HG02938 (cell line): ENCODE results near the gene FLRT2.

Experiments used
- ATAC-seq: cut with Tn5 transposase; IDR thresholded peaks from one replicate; pipeline ENCODE4 v1.9.1; 2021; ENCODE audit warnings: mild to moderate bottlenecking, moderate library complexity; ENCODE audit not compliant: unreplicated experiment

Gene FLRT2

GRCh38 chr14:85562630-85563029 lies 32.7 kb downstream of the FLRT2 start:
- no peak for ATAC-seq

GRCh38 chr14:85564841-85565527 lies 35.0 kb downstream of the FLRT2 start:
- ATAC-seq = no peak

GRCh38 chr14:85565862-85566296 lies 35.9 kb downstream of the FLRT2 start:
- no peak for ATAC-seq

GRCh38 chr14:85566603-85567002 lies 36.7 kb downstream of the FLRT2 start:
- no peak for ATAC-seq

- no peak for ATAC-seq
Observed at GRCh38 chr14:85572011-85572410, 42.1 kb downstream of the FLRT2 start.

GRCh38 chr14:85572845-85573244 lies 42.9 kb downstream of the FLRT2 start:
- no peak for ATAC-seq

GRCh38 chr14:85573406-85573805 lies 43.5 kb downstream of the FLRT2 start:
- ATAC-seq = no peak

GRCh38 chr14:85574853-85575616 lies 45.1 kb downstream of the FLRT2 start:
- no peak for ATAC-seq

GRCh38 chr14:85575617-85575898 lies 45.6 kb downstream of the FLRT2 start:
- no peak for ATAC-seq

GRCh38 chr14:85576218-85576617 lies 46.3 kb downstream of the FLRT2 start:
- ATAC-seq = no peak

GRCh38 chr14:85576848-85577542 lies 47.1 kb downstream of the FLRT2 start:
- no peak for ATAC-seq

- no peak for ATAC-seq
Observed at GRCh38 chr14:85577543-85578114, 47.7 kb downstream of the FLRT2 start.

GRCh38 chr14:85578357-85578756 lies 48.4 kb downstream of the FLRT2 start:
- ATAC-seq = no peak

- ATAC-seq = no peak
Observed at GRCh38 chr14:85578930-85579329, 49.0 kb downstream of the FLRT2 start.

GRCh38 chr14:85579942-85580341 lies 50.0 kb downstream of the FLRT2 start:
- ATAC-seq = no peak

GRCh38 chr14:85580536-85581140 lies 50.7 kb downstream of the FLRT2 start:
- ATAC-seq = no peak

GRCh38 chr14:85581691-85582090 lies 51.7 kb downstream of the FLRT2 start:
- ATAC-seq = no peak

- no peak for ATAC-seq
Observed at GRCh38 chr14:85583380-85583779, 53.4 kb downstream of the FLRT2 start.

- ATAC-seq = no peak
Observed at GRCh38 chr14:85584481-85584880, 54.5 kb downstream of the FLRT2 start.

- ATAC-seq = no peak
Observed at GRCh38 chr14:85587151-85587711, 57.3 kb downstream of the FLRT2 start.

- ATAC-seq = no peak
Observed at GRCh38 chr14:85590784-85591183, 60.8 kb downstream of the FLRT2 start.
